GM12801 (cell line): ENCODE data around the gene ZNF335.

Experiments used
- TF ChIP-seq, protein P1 (sequence below): IDR thresholded peaks from one replicate; pipeline ENCODE4 v1.5.1; 2011; ENCODE audit warnings: control low read depth; ENCODE audit not compliant: insufficient read length; ENCODE audit errors: extremely low read depth

The ZNF335 gene

DNA sequence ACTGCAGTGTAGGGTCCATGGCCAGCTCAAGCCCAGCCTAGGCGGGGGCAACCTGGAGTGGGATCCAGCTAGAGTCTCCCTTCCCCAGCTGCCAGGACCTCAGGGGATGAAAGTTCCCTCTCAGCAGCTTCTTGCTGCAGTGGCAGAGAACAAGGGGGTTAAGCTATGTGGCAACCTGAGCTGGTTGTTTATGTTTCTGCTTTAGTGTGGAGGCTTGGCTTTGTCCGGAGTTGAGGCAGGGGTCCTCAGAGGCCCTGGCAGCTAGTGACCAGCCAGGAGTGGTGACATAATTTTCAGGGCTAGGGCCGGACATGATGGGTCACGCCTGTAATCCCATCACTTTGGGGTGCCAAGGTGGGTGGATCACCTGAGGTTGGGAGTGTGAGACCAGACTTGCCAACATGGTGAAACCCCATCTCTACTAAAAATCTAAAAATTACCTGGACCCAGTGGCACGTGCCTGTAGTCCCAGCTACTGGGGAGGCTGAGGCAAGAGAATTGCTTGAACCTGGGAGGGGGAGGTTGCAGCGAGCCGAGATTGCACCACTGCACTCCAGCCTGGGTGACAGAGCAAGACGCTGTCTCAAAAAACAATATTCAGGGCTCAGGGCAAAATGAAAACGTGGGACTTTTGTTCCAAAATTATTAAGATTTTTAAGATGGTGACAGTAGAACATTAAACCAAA, 46.0 kb downstream of the ZNF335 start:
- TF ChIP-seq, protein P1, sequence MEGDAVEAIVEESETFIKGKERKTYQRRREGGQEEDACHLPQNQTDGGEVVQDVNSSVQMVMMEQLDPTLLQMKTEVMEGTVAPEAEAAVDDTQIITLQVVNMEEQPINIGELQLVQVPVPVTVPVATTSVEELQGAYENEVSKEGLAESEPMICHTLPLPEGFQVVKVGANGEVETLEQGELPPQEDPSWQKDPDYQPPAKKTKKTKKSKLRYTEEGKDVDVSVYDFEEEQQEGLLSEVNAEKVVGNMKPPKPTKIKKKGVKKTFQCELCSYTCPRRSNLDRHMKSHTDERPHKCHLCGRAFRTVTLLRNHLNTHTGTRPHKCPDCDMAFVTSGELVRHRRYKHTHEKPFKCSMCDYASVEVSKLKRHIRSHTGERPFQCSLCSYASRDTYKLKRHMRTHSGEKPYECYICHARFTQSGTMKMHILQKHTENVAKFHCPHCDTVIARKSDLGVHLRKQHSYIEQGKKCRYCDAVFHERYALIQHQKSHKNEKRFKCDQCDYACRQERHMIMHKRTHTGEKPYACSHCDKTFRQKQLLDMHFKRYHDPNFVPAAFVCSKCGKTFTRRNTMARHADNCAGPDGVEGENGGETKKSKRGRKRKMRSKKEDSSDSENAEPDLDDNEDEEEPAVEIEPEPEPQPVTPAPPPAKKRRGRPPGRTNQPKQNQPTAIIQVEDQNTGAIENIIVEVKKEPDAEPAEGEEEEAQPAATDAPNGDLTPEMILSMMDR: no peak

DNA sequence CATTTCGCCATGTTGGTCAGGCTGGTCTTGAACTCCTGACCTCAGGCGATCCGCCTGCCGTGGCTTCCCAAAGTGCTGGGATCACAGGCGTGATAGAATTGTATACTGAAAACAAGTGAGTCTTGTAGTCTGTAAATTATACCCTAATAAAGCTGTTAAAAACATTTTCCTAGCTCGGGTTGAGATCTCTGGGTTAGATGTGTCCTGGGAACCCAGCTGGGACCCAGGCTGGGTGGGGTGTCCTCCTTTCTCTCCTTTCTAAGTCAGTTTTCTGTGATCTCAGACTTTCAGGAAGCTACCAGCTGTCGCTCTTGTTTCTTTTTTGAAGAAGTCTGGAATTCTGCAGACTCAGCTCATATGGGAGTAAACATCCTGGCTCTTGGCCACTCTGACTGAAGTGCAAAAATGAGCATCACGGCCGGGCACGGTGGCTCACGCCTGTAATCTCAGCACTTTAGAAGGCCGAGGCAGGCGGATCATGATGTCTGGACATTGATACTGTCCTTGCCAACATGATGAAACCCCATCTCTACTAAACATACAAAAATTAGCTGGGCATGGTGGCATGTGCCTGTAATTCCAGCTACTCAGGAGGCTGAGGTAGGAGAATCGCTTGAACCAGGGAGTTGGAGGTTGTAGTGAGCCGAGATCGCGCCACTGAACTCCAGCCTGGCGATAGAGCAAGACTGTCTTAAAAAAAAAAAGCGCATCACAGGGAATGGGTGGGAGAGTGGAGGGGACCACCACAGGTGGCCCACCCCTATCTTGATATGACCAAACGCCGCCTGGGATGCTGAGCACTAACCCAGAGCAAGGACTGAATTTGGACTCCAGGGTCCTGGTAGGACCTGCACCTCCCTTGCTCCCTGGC, 47.4 kb downstream of the ZNF335 start:
- TF ChIP-seq, protein P1: no peak

DNA sequence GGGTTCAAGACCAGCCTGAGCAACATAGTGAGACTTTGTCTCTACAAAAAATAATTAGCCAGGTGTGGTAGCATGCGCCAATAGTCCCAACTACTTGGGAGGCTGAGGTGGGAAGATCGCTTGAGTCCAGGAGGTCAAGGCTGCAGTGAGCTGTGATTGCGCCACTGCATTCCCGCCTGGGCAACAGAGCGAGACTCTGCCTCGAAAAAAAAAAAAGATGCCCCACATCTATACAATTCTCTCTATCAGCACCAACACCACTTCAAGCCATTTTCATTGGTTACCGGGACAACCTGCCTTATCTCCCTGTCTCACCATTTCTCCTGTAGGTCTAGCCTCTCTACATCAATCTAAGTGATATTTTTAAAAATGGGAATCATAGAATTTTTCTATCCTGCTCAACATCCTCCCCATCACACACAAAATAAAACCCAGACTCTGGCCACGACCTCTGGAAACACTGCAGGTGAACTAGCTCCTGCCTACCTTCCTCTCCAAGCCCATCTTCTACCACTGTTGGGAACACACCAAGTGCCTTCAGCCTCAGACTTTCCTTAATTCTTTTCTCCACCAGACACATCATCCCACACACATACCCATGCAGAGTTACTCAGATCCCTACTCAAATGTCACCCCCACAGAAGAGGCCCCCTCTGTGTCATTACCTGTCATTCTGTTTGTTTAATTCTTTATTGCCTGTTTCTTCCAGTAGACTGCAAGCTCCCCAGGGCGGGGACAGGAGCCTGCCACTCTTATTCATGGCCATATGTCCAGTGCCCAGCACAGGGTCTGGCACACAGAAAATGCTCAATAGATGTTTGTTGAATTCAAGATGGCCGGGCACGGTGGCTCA, 50.4 kb downstream of the ZNF335 start:
- TF ChIP-seq, protein P1: no peak

DNA sequence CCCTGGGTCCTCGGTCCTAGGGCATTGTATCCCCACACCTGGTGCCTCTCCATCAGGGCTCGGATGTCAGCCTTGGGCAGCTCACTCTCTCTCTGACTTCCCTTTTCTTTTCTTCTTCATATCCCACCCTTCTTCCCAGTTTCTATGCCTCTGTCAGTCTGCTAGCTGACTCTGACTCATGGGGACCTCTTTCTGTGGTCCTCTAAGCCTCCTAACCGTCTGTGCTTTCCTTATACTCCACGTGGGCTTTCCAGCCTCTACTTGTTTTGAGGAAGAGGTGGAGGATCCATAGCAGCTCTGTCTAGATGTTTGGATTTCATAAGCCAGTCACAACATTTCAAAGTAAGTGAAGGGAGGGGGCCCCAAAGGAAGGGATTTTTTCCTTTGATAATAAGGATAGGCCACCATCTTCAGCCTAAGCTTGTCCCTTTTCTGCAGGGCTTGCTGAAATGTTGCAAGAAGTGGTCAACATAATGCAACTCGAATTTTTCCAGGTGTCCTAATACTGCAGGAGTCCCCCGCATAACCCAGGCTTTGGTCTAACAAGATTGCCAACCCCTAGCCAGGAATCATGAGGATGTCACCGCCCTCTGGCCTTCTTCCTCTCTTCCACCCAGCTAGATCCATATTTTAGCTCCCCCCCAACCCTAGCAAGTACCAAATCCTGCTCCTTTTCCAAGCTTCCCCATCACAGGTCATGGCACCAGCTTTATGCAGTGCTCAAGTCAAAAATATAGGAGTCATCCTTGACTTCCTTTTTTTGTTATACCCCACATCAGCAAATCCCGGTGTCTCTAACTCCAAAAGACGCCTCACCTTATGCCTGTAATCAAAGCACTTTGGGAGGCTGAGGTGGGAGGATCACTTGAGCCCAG, 51.3 kb downstream of the ZNF335 start:
- TF ChIP-seq, protein P1: no peak

DNA sequence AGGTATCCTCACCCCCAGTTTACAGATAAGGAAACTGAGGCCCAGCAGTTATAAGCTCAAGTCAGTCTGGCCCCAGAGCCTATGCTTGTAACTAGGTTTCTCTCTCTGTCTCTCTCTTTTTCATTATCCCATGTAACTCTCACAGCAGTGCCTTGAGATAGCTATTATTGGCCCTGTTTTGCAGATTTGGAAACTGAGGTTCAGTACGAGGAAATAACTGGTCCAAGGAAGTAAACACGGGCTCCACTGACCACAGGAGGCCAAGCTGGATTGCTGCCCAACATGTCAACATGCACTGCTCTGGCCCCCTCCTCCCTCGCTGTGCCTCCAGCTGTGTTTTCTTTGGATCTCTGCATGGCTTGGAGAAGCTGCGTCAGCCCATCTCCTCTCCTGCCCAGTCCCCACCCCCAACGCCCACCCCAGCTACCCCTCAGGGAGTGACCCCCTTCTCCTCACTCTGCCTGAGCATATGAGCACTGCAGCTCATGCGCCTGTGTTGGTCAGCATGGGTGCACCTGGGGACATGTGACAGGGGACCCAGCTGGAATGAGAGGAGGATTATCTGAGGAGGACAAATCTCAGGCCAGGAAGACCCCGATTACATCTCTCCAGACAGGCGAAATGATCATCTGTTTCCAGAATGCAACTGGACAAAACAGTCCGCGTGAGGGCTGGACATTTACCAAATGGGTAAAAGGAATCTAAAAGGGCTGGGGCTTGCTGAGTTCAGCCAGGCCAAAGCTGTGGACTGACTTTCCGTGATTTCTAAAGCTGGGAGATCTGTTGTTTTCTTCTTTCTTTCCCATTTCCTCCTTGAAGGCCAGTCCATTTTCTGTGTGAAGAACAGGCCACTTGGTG, 52.2 kb downstream of the ZNF335 start:
- TF ChIP-seq, protein P1: no peak

DNA sequence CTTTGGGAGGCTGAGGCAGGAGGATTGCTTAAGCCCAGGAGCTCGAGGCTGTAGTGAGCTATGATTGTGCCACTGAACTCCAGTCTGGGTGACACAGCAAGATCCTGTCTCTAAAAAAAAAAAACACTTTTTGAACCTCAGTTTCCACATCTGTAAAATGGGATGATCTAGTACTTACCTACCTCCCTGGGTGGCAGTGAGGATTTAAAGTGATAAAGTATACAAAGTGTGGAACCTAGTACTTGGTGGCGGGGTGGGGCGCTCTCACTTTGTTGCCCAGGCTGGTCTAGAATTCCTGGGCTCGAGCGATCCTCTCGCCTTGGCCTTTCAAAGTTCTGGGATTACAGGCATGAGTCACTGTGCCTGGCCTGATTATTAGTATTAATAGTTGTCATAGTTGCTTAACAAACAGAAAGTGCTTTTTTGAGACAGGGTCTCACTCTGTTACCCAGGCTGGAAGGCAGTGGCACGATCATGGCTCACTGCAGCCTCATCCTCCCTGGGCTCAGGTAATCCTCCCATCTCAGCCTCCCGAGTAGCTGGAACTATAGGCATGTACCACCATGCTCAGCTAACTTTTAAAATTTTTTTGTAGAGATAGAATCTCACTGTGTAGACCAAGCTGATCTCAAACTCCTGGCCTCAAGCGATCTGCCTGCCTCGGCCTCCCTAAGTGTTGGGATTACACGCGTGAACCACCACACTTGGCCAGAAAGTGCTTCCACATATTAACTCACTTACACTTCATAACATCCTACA, 53.0 kb downstream of the ZNF335 start:
- TF ChIP-seq, protein P1: no peak
